ENCODE measurements around the gene MS4A10. TPM values are rescaled to one million over a fixed set of nuclear protein-coding genes. Genes with fewer than 3 reads are reported as not detected.

MS4A10 gene
- polyA plus RNA-seq, 3 donors: not detected

DNA sequence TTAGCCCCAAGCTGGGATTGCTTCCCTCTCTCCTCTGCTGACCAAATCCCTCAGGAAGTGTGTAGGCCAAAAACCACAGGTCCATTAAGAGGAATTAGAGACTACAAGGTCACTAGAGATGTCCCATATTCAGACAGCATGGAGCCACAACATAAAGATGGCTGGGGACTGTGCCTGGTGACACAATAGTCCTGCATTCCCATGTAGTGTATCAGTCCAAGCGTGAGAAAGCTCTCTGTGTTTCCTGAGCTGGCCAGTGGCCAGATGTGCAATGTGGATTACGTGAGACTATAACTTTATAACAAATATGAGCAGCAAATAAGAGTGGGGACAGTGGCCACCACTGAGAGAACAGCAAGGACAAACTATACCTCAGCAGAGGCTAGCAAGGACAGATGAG is 7.6 kb upstream of the MS4A10 start:
- 0% methylated on average over 1 of the region's 2 CpGs for WGBS (ENCODE audit: insufficient coverage)
- H3K4me3 ChIP-seq (replicated peaks in 1 of 3; ENCODE audit: low read depth in 2 of 3, low read length in 3 of 3): no peak overlapping the region
- no peaks in the 10 kb centered on the region for H3K36me3 Mint-ChIP-seq
- peaks cover 5% of the 10 kb centered on the region for H3K4me1 Mint-ChIP-seq
- no peak overlapping the region for H3K4me2 ChIP-seq (replicated peaks; ENCODE audit: extremely low read depth, low read length, poor library complexity, severe bottlenecking)
- no peak overlapping the region for H3K27ac ChIP-seq (ENCODE audit: low read depth in 1 of 2, low read length in 2 of 2)
- no peaks in the 10 kb centered on the region for H3K9me3 ChIP-seq (replicated peaks in 1 of 2; ENCODE audit: control insufficient read depth in 1 of 2, insufficient read depth in 1 of 2, low read length in 2 of 2)
- no peaks in the 10 kb centered on the region for H4K20me1 ChIP-seq (ENCODE audit: insufficient read depth, low read length)
- no peak overlapping the region for H3K9ac ChIP-seq (ENCODE audit: insufficient read depth, low read length, poor library complexity, severe bottlenecking)
- no peak for DNase-seq
- H3K27me3 ChIP-seq (ENCODE audit: control insufficient read depth in 2 of 2, insufficient read depth in 2 of 2, low read length in 2 of 2): peaks cover 0 to 3% of the 10 kb centered on the region in 2 donors
- H3K36me3 ChIP-seq (replicated peaks in 1 of 2; ENCODE audit: control insufficient read depth in 1 of 2, insufficient read depth in 2 of 2, low read length in 2 of 2): no peaks in the 10 kb centered on the region
- TF ChIP-seq, protein P1, sequence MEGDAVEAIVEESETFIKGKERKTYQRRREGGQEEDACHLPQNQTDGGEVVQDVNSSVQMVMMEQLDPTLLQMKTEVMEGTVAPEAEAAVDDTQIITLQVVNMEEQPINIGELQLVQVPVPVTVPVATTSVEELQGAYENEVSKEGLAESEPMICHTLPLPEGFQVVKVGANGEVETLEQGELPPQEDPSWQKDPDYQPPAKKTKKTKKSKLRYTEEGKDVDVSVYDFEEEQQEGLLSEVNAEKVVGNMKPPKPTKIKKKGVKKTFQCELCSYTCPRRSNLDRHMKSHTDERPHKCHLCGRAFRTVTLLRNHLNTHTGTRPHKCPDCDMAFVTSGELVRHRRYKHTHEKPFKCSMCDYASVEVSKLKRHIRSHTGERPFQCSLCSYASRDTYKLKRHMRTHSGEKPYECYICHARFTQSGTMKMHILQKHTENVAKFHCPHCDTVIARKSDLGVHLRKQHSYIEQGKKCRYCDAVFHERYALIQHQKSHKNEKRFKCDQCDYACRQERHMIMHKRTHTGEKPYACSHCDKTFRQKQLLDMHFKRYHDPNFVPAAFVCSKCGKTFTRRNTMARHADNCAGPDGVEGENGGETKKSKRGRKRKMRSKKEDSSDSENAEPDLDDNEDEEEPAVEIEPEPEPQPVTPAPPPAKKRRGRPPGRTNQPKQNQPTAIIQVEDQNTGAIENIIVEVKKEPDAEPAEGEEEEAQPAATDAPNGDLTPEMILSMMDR (IDR thresholded peaks at IDR 0.05): no peak
- H3K9me3 Mint-ChIP-seq: peaks cover 0 to 5% (median 0%) of the 10 kb centered on the region in 7 donors
- no peaks in the 10 kb centered on the region for H3K4me1 ChIP-seq (ENCODE audit: control insufficient read depth in 1 of 2, insufficient read depth in 2 of 2, low read length in 2 of 2)
- H3K27me3 Mint-ChIP-seq (ENCODE audit: low read depth in 3 of 3): peaks cover 3 to 10% (median 9%) of the 10 kb centered on the region in 3 donors
- H3K79me2 ChIP-seq (ENCODE audit: insufficient read depth, low read length): no peaks in the 10 kb centered on the region
- H3K4me3 Mint-ChIP-seq: no peak overlapping the region
- H3K27ac Mint-ChIP-seq: no peak overlapping the region
- H2AFZ ChIP-seq (ENCODE audit: insufficient read depth, low read depth, low read length, poor library complexity, severe bottlenecking): no peak overlapping the region
- intact Hi-C loops (cut with micrococcal nuclease): no loop called here

DNA sequence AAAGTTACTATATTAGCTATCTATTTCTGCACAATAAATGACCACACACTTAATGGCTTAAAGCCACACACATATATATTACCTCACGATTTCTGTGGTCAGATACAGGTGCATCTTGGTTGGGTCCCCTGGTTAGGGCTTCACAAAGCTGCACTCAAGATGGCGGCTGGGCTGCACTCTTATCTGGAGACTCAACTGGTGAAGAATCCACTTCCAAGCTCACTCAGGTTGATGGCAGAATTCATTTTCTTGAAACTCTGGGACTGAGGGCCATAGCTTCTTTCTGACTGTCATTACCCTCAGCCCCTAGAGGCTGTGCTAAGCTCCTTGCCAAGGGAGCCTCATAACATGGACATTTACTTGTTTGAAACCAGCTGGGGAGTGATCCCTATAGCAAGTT is 5.1 kb upstream of the MS4A10 start:
- WGBS (ENCODE audit: insufficient coverage): 80% methylated on average over 2 of the region's 2 CpGs
- no peak overlapping the region for H3K27ac Mint-ChIP-seq
- TF ChIP-seq, protein P1 (IDR thresholded peaks at IDR 0.05): no peak
- H3K4me3 Mint-ChIP-seq: no peak overlapping the region
- Histone ChIP-seq H3K79me2 (ENCODE audit: insufficient read depth, low read length) (no peaks in the 10 kb centered on the region), H3K4me1 (ENCODE audit: control insufficient read depth in 1 of 2, insufficient read depth in 2 of 2, low read length in 2 of 2) (no peaks in the 10 kb centered on the region), H3K27me3 (ENCODE audit: control insufficient read depth in 2 of 2, insufficient read depth in 2 of 2, low read length in 2 of 2) (peaks cover 0 to 3% of the 10 kb centered on the region in 2 donors), H3K9me3 (replicated peaks in 1 of 2; ENCODE audit: control insufficient read depth in 1 of 2, insufficient read depth in 1 of 2, low read length in 2 of 2) (no peaks in the 10 kb centered on the region), H2AFZ (ENCODE audit: insufficient read depth, low read depth, low read length, poor library complexity, severe bottlenecking) (no peak overlapping the region), H3K36me3 (replicated peaks in 1 of 2; ENCODE audit: control insufficient read depth in 1 of 2, insufficient read depth in 2 of 2, low read length in 2 of 2) (no peaks in the 10 kb centered on the region), H4K20me1 (ENCODE audit: insufficient read depth, low read length) (no peaks in the 10 kb centered on the region), H3K27ac (ENCODE audit: low read depth in 1 of 2, low read length in 2 of 2) (no peak overlapping the region), H3K9ac (ENCODE audit: insufficient read depth, low read length, poor library complexity, severe bottlenecking) (no peak overlapping the region), H3K4me2 (replicated peaks; ENCODE audit: extremely low read depth, low read length, poor library complexity, severe bottlenecking) (no peak overlapping the region), H3K4me3 (replicated peaks in 1 of 3; ENCODE audit: low read depth in 2 of 3, low read length in 3 of 3) (no peak overlapping the region)
- peaks cover 5% of the 10 kb centered on the region for H3K4me1 Mint-ChIP-seq
- no peak for DNase-seq
- H3K27me3 Mint-ChIP-seq (ENCODE audit: low read depth in 3 of 3): peaks cover 3 to 6% (median 5%) of the 10 kb centered on the region in 3 donors
- H3K36me3 Mint-ChIP-seq: no peaks in the 10 kb centered on the region
- H3K9me3 Mint-ChIP-seq: peaks cover 0 to 5% (median 0%) of the 10 kb centered on the region in 7 donors
- intact Hi-C loops (cut with micrococcal nuclease): no loop called here

All from CD14-positive monocyte (primary cell).